ENCODE results near the gene SUV39H1.

The SUV39H1 gene

DNA sequence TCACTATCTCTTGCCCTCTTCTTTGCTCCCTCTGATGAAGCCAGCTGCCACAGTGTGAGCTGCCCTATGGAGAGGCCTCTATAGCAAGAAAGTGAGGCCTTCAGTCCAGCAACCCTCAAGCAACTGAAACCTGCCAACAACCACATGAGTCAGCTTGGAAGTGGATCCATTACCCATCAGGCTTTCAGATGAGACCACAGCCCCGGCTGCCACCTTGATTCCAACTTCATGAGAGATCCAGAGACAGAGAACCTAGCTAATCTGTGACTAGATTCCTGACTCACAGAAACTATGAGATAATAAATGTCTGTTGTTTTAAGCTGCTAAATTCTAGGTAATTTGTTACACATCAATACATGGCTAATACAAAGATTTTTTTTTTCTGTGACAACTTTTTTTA lies 33.3 kb upstream of the SUV39H1 start:
- Histone ChIP-seq H3K4me1 (ENCODE audit: low read depth, poor library complexity, severe bottlenecking) (no peaks in the 10 kb centered on the region), H3K9ac (no peak overlapping the region), H3K36me3 (ENCODE audit: insufficient read depth) (no peaks in the 10 kb centered on the region), H3K27me3 (ENCODE audit: insufficient read depth, low read depth) (no peaks in the 10 kb centered on the region), H3K79me2 (ENCODE audit: insufficient read depth, low read depth) (no peaks in the 10 kb centered on the region), H3K4me3 (IDR thresholded peaks at IDR 0.05; ENCODE audit: insufficient read depth, low read depth, low read length) (no peak overlapping the region), H2AFZ (ENCODE audit: low read depth) (no peak overlapping the region), H3K4me2 (no peak overlapping the region), H4K20me1 (ENCODE audit: insufficient read depth) (no peaks in the 10 kb centered on the region), H3K27ac (no peak overlapping the region)
- TF ChIP-seq, protein P1, sequence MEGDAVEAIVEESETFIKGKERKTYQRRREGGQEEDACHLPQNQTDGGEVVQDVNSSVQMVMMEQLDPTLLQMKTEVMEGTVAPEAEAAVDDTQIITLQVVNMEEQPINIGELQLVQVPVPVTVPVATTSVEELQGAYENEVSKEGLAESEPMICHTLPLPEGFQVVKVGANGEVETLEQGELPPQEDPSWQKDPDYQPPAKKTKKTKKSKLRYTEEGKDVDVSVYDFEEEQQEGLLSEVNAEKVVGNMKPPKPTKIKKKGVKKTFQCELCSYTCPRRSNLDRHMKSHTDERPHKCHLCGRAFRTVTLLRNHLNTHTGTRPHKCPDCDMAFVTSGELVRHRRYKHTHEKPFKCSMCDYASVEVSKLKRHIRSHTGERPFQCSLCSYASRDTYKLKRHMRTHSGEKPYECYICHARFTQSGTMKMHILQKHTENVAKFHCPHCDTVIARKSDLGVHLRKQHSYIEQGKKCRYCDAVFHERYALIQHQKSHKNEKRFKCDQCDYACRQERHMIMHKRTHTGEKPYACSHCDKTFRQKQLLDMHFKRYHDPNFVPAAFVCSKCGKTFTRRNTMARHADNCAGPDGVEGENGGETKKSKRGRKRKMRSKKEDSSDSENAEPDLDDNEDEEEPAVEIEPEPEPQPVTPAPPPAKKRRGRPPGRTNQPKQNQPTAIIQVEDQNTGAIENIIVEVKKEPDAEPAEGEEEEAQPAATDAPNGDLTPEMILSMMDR (conservative IDR thresholded peaks at IDR 0.05; ENCODE audit: low read depth, low read length), result no peak

DNA sequence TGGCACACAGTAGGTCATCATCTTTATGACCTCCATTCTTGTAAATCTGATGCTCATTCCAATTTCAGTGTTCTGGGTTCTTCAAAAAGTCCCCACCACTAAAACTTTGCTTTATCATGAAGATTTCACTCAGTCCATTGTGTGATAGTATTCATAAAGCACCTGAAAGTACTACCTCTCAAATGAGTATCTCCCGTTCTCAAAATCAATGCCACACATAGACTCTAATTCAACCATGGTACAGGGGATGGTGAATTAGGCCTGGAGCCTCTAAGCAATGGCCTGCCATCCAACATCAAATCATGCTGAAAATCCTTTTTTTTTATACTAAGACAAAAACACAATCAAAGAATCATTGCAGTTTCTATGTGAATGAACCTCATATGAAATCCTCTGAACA lies 32.4 kb upstream of the SUV39H1 start:
- H3K27me3 ChIP-seq (ENCODE audit: insufficient read depth, low read depth), result no peaks in the 10 kb centered on the region

DNA sequence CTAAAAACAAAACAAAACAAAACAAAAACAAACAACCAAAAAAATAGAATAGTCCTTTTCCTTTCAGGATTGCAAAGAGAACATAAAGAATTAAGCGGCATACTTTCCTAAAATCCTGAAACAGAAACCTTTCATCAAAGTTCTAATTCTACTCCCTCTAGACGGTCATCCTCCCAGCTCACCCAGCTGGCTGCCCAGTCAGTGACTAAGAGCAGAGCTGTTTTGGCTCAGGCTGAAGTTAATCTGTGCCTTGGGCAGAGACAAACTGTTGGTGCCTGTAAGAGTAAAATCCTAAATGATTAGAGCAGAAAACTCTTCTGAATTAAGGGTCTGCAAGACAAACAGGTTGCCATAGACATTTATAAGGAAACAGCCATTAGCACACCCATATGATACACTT lies 30.5 kb upstream of the SUV39H1 start:
- H3K4me2 ChIP-seq, result no peak overlapping the region
- H3K9ac ChIP-seq, result no peak overlapping the region
- H3K27me3 ChIP-seq (ENCODE audit: insufficient read depth, low read depth), result no peaks in the 10 kb centered on the region
- no peak overlapping the region for H2AFZ ChIP-seq (ENCODE audit: low read depth)
- H3K4me3 ChIP-seq (IDR thresholded peaks at IDR 0.05; ENCODE audit: insufficient read depth, low read depth, low read length), result no peak overlapping the region
- no peaks in the 10 kb centered on the region for H3K36me3 ChIP-seq (ENCODE audit: insufficient read depth)
- TF ChIP-seq, protein P1 (conservative IDR thresholded peaks at IDR 0.05; ENCODE audit: low read depth, low read length), result no peak
- no peaks in the 10 kb centered on the region for H4K20me1 ChIP-seq (ENCODE audit: insufficient read depth)
- no peaks in the 10 kb centered on the region for H3K4me1 ChIP-seq (ENCODE audit: low read depth, poor library complexity, severe bottlenecking)
- H3K79me2 ChIP-seq (ENCODE audit: insufficient read depth, low read depth), result no peaks in the 10 kb centered on the region
- H3K27ac ChIP-seq, result no peak overlapping the region

More for the DNA sequence above, 32.4 kb upstream of the SUV39H1 start:
- H3K9ac ChIP-seq, result no peak overlapping the region
- no peak overlapping the region for H3K27ac ChIP-seq
- TF ChIP-seq, protein P1 (conservative IDR thresholded peaks at IDR 0.05; ENCODE audit: low read depth, low read length), result no peak
- H3K4me2 ChIP-seq, result no peak overlapping the region
- H2AFZ ChIP-seq (ENCODE audit: low read depth), result no peak overlapping the region
- no peaks in the 10 kb centered on the region for H3K36me3 ChIP-seq (ENCODE audit: insufficient read depth)
- H3K79me2 ChIP-seq (ENCODE audit: insufficient read depth, low read depth), result no peaks in the 10 kb centered on the region
- H4K20me1 ChIP-seq (ENCODE audit: insufficient read depth), result no peaks in the 10 kb centered on the region
- H3K4me3 ChIP-seq (IDR thresholded peaks at IDR 0.05; ENCODE audit: insufficient read depth, low read depth, low read length), result no peak overlapping the region
- H3K4me1 ChIP-seq (ENCODE audit: low read depth, poor library complexity, severe bottlenecking), result no peaks in the 10 kb centered on the region

DNA sequence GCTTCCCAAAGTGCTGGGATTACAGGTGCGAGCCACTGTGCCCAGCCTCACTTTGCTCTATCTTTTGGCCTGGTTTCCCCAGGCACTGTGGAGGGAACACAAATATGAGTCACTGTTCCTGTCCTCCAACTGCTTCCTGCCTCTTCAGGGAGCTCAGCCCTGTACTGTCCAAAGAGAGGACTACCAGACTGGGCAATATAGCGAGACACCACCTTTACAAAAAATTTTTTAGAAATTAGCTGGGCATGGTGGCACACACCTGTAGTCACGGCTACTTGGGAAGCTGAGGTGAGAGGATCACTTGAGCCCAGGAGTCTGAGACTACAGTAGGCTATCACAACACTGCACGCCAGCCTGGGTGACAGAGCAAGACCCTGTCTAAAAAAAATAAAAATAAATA lies 29.9 kb upstream of the SUV39H1 start:
- Histone ChIP-seq H3K4me3 (IDR thresholded peaks at IDR 0.05; ENCODE audit: insufficient read depth, low read depth, low read length) (no peak overlapping the region), H3K27me3 (ENCODE audit: insufficient read depth, low read depth) (no peaks in the 10 kb centered on the region), H3K36me3 (ENCODE audit: insufficient read depth) (no peaks in the 10 kb centered on the region), H3K27ac (no peak overlapping the region), H4K20me1 (ENCODE audit: insufficient read depth) (no peaks in the 10 kb centered on the region), H2AFZ (ENCODE audit: low read depth) (no peak overlapping the region), H3K4me1 (ENCODE audit: low read depth, poor library complexity, severe bottlenecking) (no peaks in the 10 kb centered on the region), H3K79me2 (ENCODE audit: insufficient read depth, low read depth) (no peaks in the 10 kb centered on the region), H3K9ac (no peak overlapping the region), H3K4me2 (no peak overlapping the region)
- TF ChIP-seq, protein P1 (conservative IDR thresholded peaks at IDR 0.05; ENCODE audit: low read depth, low read length), result no peak
